ENCODE measurements around the gene PPP1R3D.

Gene PPP1R3D

DNA sequence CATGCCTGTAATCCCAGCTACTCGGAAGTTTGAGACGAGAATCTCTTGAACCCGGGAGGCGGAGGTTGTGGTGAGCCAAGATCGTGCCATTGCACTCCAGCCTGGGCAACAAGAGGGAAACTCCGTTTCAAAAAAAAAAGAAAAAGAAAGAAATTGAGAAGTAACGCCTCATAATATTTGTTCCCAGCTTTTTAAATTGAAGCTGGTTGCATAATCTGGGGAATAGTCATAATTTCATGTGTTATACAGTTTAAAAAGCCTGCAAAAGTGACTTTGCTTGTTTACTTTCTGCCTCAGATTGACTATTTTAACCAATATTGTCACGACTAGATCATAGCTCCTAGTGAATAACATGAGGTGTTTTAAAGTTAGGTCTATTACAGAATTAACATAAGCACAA lies 7.3 kb upstream of the PPP1R3D start:
- DNase-seq, result no peak

DNA sequence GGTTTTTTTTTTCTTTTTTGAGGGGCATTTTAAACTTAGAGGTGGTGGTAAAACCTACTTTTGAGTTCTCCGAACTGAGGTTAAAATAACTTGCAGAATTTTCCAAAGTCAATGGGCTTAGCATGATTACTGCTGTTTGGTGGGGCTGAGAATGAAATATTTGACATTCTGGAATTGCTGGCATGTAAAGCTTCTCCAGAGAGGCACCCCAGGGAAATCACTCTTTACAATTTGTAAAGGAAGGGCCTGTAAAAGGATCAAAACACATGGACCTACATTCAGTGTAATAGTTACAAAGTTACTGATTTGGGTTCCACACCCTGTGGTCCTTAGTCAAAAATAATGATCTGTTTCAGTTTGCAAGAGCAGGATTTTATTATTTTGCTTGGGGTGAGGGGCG lies 5.6 kb upstream of the PPP1R3D start:
- DNase-seq, result no peak

DNA sequence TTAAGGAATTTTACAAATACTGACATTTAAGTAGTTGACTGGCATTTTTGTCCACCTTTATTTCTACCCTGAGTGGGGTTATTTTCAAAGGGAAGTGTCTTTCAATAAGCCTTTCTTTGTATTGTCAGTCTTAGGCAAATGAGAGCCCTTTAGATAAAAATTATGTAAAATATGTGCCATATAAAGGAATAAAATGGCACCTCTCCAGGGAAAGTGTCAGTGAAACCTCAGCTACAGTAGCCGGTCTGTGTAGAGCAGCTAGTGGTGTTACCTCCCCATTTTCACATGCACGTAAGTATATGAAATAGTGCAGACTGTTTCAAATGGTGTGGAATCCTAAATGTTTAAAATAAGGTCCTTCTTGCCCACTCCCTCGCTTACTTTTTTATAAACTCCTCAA lies 5.1 kb upstream of the PPP1R3D start:
- no peak for DNase-seq

- no peak for DNase-seq
Observed at GRCh38 chr20:59944726-59945125, 4.6 kb upstream of the PPP1R3D start.

- DNase-seq, result no peak
Observed at GRCh38 chr20:59942245-59942644, 2.1 kb upstream of the PPP1R3D start.

DNA sequence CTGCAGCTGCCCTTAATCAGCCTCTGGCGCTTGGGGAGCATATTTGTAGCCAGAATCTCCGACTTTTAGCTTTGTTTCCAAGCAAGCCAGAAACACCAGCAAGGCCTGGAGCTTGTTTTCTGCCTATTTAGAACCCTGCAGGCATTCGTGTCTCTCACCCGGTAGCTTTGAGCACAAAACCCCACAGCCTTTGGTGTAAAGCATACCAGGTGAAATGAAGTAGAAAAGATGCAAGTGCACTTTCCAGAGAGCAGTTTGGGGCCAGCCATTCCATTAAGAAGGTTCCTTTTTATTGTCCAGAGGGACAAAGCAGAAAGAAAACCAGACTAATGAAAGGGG lies 820 bp upstream of the PPP1R3D start:
- no peak for DNase-seq

DNA sequence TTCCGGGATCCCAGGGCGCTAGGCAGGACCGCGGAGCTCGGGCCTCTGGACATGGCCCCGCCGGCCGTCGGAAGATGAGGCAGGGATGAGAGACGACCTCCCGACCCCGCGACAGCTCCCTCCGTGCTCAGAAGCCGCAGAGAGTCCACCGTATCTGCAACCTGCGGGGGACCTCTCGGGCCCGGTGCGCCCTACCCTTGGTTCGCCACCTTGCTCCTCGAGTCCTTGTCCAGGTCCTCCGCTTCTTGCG lies 301 bp downstream of the PPP1R3D start:
- DNase-seq, result no peak

DNA sequence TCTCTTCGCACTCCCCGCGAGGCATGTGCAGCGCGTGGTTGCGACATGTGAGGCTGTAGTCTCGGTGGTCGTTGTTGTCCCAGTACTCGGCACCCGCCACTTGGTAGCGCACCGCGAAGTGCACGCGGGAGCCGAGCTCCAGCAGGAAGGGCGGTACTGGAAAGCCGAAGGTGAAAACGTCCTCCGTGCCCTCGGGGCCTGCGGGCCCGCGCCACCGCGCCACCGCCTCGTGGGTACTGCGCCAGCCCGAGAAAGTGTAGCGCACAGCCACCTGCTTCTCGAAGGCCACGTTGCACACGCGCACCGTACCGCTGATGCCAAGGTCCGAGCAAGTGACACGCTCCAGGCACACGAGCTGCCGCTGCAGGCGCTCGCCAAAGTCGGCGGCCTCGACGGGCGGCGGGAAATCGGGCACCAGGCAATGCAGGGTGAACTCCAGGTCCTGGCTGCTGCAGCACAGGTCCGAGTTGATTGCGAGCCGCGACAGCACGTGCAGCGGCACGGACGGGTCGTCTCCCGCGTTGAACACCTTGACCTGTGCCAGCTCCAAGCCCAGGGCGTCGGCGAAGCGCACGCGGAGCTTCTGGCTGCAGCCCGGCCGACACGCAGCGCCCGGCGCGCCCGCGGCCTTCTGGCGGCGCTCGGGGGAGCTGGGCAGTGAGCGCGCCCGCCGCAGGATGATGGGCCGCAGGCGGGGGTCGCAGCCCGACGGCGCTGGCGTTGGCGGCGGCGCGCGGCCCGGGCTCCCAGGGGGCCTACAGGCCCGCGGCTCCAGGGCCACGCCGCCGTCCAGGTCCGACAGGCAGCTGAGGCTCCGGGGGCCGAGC lies 840 bp downstream of the PPP1R3D start:
- no peak for DNase-seq

DNA sequence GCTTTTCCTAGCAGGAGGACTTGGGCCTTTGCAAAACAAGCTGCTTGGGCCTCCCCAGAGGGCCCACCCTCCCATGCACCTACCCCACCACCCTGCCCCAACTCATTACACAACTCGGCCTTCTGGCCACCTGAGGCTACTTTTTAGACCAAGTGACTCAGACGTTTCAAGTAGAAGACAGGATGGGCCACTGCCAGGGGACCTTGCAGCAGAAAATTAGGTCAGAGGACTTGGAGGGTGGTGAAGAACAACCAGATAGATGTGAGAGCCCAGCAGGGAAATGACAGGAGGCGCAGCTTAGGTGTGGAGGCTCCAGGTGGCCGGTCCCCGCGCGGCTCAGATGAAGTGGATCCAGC lies 1.4 kb downstream of the PPP1R3D start:
- DNase-seq, result no peak

GRCh38 chr20:59938221-59938620 lies 1.9 kb downstream of the PPP1R3D start:
- no peak for DNase-seq

GRCh38 chr20:59937150-59937549 lies 3.0 kb downstream of the PPP1R3D start:
- DNase-seq, result no peak

DNA sequence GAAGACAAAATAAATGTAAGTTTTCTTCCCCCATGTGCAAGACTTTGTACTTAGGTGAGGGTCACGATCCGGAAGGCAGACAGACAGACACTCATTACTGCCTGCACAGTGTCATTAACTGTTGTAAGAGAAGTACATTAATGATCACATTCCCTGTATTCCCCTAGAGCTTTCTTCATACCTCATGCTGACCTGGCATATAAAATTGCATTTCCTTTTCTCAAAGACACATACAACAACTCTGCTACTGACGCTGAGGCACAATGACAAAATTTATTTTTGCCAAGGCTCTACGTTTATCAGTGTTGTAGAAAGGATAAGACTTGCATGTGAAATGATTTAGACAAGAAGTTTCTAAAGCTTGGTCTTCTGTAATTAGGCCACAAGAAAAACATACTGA lies 3.7 kb downstream of the PPP1R3D start:
- no peak for DNase-seq

- DNase-seq, result no peak
Observed at GRCh38 chr20:59935457-59936185, 4.5 kb downstream of the PPP1R3D start.

GRCh38 chr20:59933849-59934585 lies 6.1 kb downstream of the PPP1R3D start:
- DNase-seq, result no peak

- DNase-seq, result no peak
Observed at GRCh38 chr20:59933296-59933848, 6.7 kb downstream of the PPP1R3D start, which contains the start of gene SYCP2. Gene SYCP2, minus strand, starts transcription at chr20:59933637. Its CDS starts 11,224 bp downstream, at chr20:59922413.

GRCh38 chr20:59932616-59933295 lies 7.3 kb downstream of the PPP1R3D start:
- DNase-seq, result no peak

DNA sequence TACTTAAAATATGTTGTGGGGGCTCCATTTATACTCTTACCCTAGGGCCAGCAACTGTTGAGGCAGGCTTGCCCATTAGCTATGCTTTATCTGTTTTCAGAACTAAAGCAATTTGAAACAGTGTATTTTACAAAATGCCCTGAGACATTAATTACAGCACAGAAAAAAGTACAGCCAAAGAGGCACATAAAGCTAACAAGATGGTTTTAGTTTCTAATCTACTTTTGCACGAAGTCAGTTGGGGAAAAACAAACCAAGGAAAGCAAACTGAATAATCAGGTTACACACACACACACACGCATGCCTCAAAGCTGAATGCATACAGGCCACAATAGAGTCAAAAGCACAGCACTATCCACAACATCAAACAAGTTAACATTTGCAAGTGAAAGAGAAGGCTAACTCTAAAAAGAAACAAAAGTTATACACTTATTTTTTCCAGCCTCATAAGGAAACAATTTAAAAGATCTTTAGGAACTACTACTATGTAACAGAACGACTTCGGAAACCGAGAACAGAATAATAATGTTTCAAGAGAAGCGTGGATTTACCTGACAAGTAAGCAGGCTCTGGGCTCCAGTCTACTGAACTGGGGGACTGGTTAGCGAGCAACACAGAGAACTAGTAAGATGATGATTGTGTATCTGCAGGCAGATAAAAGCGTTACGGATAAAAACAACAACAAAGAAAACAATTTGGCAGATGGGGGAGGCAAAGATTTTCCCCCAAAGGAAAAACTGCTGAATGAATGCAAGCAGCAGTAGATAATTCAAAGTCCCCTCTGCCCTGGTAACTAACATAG lies 8.4 kb downstream of the PPP1R3D start:
- DNase-seq, result no peak

GRCh38 chr20:59925899-59926298 lies 14.2 kb downstream of the PPP1R3D start:
- no peak for DNase-seq

DNA sequence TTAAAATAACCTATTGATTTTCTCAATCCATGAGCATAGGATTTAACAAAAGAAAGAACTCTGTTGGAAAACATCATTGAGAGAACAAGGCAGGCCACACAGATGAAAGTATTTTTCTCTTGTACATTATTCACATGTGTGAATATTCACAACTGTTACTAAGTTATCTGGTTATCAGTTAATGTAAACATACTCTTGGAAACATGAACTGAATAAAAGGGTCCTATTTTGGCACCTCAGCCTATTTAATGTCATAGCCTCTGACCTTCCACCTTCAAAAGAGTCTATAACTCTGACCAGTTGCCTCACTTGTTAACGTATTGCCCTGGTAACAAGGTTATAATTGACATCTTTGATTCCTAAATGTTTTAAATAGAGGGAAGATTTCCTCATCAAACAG lies 14.7 kb downstream of the PPP1R3D start:
- no peak for DNase-seq

GRCh38 chr20:59923514-59923913 lies 16.6 kb downstream of the PPP1R3D start:
- no peak for DNase-seq

DNA sequence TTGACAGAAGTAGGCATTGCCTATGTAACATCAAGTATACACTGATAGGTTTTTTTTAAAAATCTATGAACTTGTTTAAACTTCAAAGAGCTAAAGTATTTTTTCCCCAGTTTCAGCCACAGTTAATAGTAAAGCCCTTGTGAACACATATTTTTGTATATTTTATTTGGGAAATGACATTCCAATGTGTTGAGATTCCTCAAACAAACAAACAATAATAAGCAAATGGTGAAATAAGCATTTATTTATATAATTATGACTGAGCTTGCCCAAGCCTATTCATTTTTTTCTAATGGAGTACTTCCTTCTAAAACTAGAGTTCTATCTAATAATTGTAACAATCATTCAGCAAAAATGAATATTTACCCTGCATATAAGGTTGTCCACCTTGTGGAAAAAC lies 19.2 kb downstream of the PPP1R3D start:
- DNase-seq, result no peak

- no peak for DNase-seq
Observed at GRCh38 chr20:59912609-59913008, 27.5 kb downstream of the PPP1R3D start.
